GM13977 (cell line): ENCODE data around the gene CCBE1.

Experiments
- DNase-seq: peaks from one replicate; pipeline ENCODE4 v3.0.0; 2012; ENCODE audit warnings: low spot score
- in situ Hi-C: fragments of 300-500 bp; cut with MboI; formaldehyde crosslinking; loops from one replicate; pipeline ENCODE4 v1.12.0; 2022; ENCODE audit warnings: low sequenced_read_pairs, low pct_unique_long_range_greater_than_20kb, mixed read lengths, inconsistent platforms; ENCODE audit not compliant: unreplicated experiment
- TF ChIP-seq, protein P1 (sequence below): IDR thresholded peaks from 2 replicates; pipeline ENCODE4 v1.5.1; 2012; ENCODE audit warnings: mild to moderate bottlenecking, control low read depth; ENCODE audit not compliant: insufficient read depth; ENCODE audit errors: extremely low read depth, missing control alignments

The CCBE1 gene

DNA sequence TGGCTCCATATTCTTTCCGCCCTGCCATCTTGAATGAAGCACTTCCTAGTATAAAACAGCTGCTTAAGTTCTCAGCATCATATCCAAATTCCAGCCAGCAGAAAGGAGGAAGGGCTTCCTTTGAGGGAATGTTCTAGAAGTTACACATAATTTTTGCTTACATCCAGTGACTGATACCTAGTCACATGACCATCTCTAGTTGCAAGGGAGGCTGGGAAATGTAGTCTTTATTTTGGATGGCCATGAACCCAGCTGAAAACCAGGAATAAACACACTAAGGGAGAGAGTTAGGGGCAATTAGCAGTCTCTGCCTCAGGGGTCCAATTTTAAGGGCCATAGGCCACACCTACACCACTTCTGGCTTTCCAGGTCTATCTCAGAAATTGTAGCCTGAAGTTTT is 280.4 kb downstream of the CCBE1 start:
- in situ Hi-C loops = no loop called here
- TF ChIP-seq, protein P1, sequence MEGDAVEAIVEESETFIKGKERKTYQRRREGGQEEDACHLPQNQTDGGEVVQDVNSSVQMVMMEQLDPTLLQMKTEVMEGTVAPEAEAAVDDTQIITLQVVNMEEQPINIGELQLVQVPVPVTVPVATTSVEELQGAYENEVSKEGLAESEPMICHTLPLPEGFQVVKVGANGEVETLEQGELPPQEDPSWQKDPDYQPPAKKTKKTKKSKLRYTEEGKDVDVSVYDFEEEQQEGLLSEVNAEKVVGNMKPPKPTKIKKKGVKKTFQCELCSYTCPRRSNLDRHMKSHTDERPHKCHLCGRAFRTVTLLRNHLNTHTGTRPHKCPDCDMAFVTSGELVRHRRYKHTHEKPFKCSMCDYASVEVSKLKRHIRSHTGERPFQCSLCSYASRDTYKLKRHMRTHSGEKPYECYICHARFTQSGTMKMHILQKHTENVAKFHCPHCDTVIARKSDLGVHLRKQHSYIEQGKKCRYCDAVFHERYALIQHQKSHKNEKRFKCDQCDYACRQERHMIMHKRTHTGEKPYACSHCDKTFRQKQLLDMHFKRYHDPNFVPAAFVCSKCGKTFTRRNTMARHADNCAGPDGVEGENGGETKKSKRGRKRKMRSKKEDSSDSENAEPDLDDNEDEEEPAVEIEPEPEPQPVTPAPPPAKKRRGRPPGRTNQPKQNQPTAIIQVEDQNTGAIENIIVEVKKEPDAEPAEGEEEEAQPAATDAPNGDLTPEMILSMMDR = no peak
- DNase-seq = no peak

- TF ChIP-seq, protein P1 = no peak
- no peak for DNase-seq
- in situ Hi-C loops = no loop called here
These were observed 283.0 kb downstream of the CCBE1 start for GRCh38 chr18:59414111-59414653.

DNA sequence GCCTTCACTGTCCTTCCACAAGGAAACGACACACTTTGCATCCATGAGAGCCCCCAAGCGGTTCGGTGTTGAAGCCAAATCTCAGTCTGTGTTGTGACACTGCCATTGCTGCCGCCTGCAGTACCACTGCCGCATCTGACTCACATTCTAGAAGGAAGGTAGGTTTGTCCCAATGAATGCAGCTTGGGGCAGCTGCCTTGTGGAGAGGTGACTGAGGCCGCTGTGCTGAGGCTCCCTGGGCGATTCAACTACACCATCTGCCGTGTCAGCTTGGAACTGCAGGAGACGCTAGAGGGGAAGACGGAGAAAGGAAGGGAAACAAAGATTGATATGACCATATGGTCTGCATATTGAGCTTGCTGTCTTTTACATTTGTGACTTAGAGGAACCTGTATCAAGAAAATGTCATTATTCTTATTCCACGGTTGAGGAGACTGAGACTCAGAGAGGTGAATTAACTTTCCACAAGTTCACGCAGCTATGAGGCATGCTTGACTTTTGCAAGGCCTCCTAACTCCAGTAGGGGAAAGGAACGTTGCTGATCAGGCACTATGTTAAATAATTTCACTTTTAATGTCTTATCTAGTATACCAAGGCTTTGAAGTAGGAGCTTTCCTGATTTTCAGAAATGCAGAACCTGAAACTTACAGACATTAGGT is 294.7 kb downstream of the CCBE1 start:
- in situ Hi-C loops = no loop called here
- TF ChIP-seq, protein P1 = peak; percentile 93
- DNase-seq = peak; percentile 84

GRCh38 chr18:59400407-59400806 is 296.8 kb downstream of the CCBE1 start:
- in situ Hi-C loops = no loop called here
- no peak for DNase-seq
- TF ChIP-seq, protein P1 = no peak

DNA sequence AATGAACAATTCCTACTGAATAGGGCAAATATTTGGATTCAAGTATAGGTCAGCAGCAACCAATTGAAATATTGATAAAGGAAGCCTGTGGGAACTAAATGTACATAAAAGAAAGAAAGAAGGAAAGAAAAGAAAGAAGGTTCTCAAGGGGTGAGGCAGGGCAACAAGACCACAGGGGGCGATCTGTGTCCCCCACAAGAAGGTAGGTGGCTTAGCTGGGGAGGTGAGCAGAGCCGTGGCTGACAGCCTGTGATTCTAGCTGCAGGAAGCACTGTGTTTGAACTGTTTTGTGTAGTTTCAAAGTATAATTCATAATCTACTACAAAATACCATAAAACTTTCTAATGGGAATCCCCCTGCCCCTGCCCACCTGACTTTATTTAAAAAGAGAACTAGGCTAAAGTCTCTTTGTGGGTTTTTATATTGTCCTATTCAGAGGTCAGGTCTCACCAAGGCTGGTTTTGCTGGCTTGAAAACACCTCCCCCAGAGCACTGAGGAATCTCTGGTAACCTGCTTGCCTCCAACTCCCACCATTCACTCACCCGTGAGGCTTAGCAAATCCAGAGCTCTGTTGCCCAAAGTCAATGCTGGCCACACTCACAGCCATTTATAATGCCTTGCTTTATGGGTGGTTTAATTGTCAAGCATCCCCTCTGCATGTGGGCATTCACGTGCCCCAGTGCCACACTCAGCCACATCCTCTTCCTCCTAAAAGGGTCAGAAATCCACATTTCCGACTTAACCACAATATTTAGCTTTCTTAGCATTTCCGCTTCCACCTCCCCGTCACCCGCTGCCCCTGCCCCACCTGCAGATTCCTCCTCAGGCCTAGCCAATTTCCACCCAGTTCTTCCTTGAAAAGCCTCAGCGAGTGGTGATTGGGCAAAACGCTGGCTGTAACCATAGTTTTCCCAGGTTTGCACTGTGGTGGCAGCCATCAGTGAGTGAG is 301.7 kb downstream of the CCBE1 start:
- DNase-seq = no peak
- in situ Hi-C loops = no loop called here

DNA sequence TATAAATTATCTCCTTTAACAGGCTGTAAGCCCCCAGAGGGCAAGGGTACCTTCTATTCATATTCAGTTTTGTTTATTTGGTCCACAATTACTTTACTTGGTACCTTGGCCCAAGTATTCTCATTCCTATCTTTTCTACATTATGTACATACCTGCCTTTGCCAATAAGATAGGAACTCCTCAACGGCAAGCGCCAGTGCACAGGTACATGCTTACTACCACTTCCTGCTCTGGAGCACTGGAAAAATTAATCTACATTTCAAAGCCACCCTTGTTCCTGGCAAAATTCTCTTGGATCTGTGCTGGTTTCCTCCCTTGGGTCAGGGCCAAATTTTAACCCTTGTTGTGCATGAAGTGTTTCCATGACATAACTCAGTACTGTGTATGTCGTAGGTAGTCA is 303.8 kb downstream of the CCBE1 start:
- in situ Hi-C loops = no loop called here
- TF ChIP-seq, protein P1 = no peak
- DNase-seq = no peak

More for the DNA sequence above, 301.7 kb downstream of the CCBE1 start:
- TF ChIP-seq, protein P1 = no peak
